COLO668 (cell line): Measurements from ENCODE around the gene ENPP4.
"Not testable (repeated sequence)": the region's sequence is repeated elsewhere in the genome, so short reads cannot be mapped to it uniquely, and the experiment has no call there.

ENCODE experiments used
- DNase-seq: peaks from one replicate; lab custom pipeline; 2025; ENCODE audit not compliant: unreplicated experiment; lab: John Stamatoyannopoulos, UW

ENPP4 gene

GRCh38 chr6:46129629-46130511 lies at the start of gene ENPP4:
TSS of gene ENPP4 (plus strand) at chr6:46129989. CDS start at chr6:46139584, 9,595 bp downstream.
- DNase-seq, result peak; percentile 92

- no peak for DNase-seq
These were observed 49.7 kb upstream of the ENPP4 start for GRCh38 chr6:46080111-46080510.

GRCh38 chr6:46085688-46086087 lies 44.1 kb upstream of the ENPP4 start:
- DNase-seq, result not testable (repeated sequence)

GRCh38 chr6:46090115-46091079 lies 39.4 kb upstream of the ENPP4 start:
- peak; percentile 44 for DNase-seq

GRCh38 chr6:46091080-46091478 lies 38.7 kb upstream of the ENPP4 start:
- no peak for DNase-seq

GRCh38 chr6:46095251-46095650 lies 34.5 kb upstream of the ENPP4 start:
- DNase-seq, result no peak

GRCh38 chr6:46097366-46097765 lies 32.4 kb upstream of the ENPP4 start:
- DNase-seq, result no peak

GRCh38 chr6:46098678-46099077 lies 31.1 kb upstream of the ENPP4 start:
- DNase-seq, result peak; percentile 82

GRCh38 chr6:46099952-46100351 lies 29.8 kb upstream of the ENPP4 start:
- no peak for DNase-seq

- DNase-seq, result no peak
These were observed 27.7 kb upstream of the ENPP4 start for GRCh38 chr6:46102123-46102522.

GRCh38 chr6:46103441-46104115 lies 26.2 kb upstream of the ENPP4 start:
- DNase-seq, result no peak

GRCh38 chr6:46104209-46104608 lies 25.6 kb upstream of the ENPP4 start:
- no peak for DNase-seq

GRCh38 chr6:46105568-46105967 lies 24.2 kb upstream of the ENPP4 start:
- DNase-seq, result no peak

- peak; percentile 78 for DNase-seq
These were observed 16.4 kb upstream of the ENPP4 start for GRCh38 chr6:46113370-46113769.

GRCh38 chr6:46115634-46116033 lies 14.2 kb upstream of the ENPP4 start:
- DNase-seq, result no peak

- no peak for DNase-seq
These were observed 13.5 kb upstream of the ENPP4 start for GRCh38 chr6:46116289-46116688.

GRCh38 chr6:46118157-46118556 lies 11.6 kb upstream of the ENPP4 start:
- DNase-seq, result no peak

GRCh38 chr6:46118836-46119235 lies 11.0 kb upstream of the ENPP4 start:
- DNase-seq, result no peak

GRCh38 chr6:46119679-46120078 lies 10.1 kb upstream of the ENPP4 start:
- DNase-seq, result not testable (repeated sequence)

- DNase-seq, result peak; percentile 2
These were observed 1.3 kb upstream of the ENPP4 start for GRCh38 chr6:46128476-46128875.

- DNase-seq, result peak; percentile 45
These were observed 529 bp upstream of the ENPP4 start for GRCh38 chr6:46129291-46129628.
